Measurements from ENCODE around the gene TERT. TPM values are rescaled to one million over a fixed set of nuclear protein-coding genes. Genes with fewer than 3 reads are reported as not detected.
"Not testable (repeated sequence)": the region's sequence is repeated elsewhere in the genome, so short reads cannot be mapped to it uniquely, and the experiment has no call there.

The TERT gene
- total RNA-seq, 2 donors from 2014 or later, result 0.14 TPM; not detected in 1

GRCh38 chr5:1332461-1333001, 37.7 kb upstream of the TERT start:
- DNase-seq (ENCODE audit: low spot score), result peak; percentile 74
- intact Hi-C loops (cut with DNase I), result no loop called here

GRCh38 chr5:1331861-1332405, 37.1 kb upstream of the TERT start:
- peak; percentile 78 for DNase-seq (ENCODE audit: low spot score)
- intact Hi-C loops (cut with DNase I), result no loop called here

GRCh38 chr5:1330847-1331831, 36.3 kb upstream of the TERT start:
- peak; percentile 73 for DNase-seq (ENCODE audit: low spot score)
- intact Hi-C loops (cut with DNase I), result no loop called here

GRCh38 chr5:1330146-1330846, 35.4 kb upstream of the TERT start:
- DNase-seq (ENCODE audit: low spot score), result peak; percentile 41
- intact Hi-C loops (cut with DNase I), result no loop called here

GRCh38 chr5:1329111-1329579, 34.3 kb upstream of the TERT start:
- intact Hi-C loops (cut with DNase I), result no loop called here
- DNase-seq (ENCODE audit: low spot score), result no peak

GRCh38 chr5:1328237-1329110, 33.6 kb upstream of the TERT start:
- intact Hi-C loops (cut with DNase I); DNase-seq (ENCODE audit: low spot score): not testable (repeated sequence)

- DNase-seq (ENCODE audit: low spot score); intact Hi-C loops (cut with DNase I): not testable (repeated sequence)
These were observed 32.3 kb upstream of the TERT start for GRCh38 chr5:1326901-1327756.

GRCh38 chr5:1326532-1326875, 31.6 kb upstream of the TERT start:
- intact Hi-C loops (cut with DNase I); DNase-seq (ENCODE audit: low spot score): not testable (repeated sequence)

GRCh38 chr5:1325870-1326531, 31.1 kb upstream of the TERT start:
- no peak for DNase-seq (ENCODE audit: low spot score)
- intact Hi-C loops (cut with DNase I), result no loop called here

GRCh38 chr5:1325191-1325741, 30.4 kb upstream of the TERT start:
- intact Hi-C loops (cut with DNase I), result no loop called here
- peak; percentile 66 for DNase-seq (ENCODE audit: low spot score)

GRCh38 chr5:1324719-1325190, 29.9 kb upstream of the TERT start:
- intact Hi-C loops (cut with DNase I), result no loop called here
- DNase-seq (ENCODE audit: low spot score), result no peak

GRCh38 chr5:1324301-1324700, 29.4 kb upstream of the TERT start:
- intact Hi-C loops (cut with DNase I), result no loop called here
- DNase-seq (ENCODE audit: low spot score), result peak; percentile 43

- no peak for DNase-seq (ENCODE audit: low spot score)
These were observed 28.9 kb upstream of the TERT start for GRCh38 chr5:1323803-1324173.

GRCh38 chr5:1322955-1323802, 28.3 kb upstream of the TERT start:
- intact Hi-C loops (cut with DNase I), result no loop called here
- DNase-seq (ENCODE audit: low spot score), result no peak

More at GRCh38 chr5:1323803-1324173, 28.9 kb upstream of the TERT start:
- intact Hi-C loops (cut with DNase I), result no loop called here

- intact Hi-C loops (cut with DNase I), result no loop called here
- peak; percentile 60 for DNase-seq (ENCODE audit: low spot score)
These were observed 27.4 kb upstream of the TERT start for GRCh38 chr5:1322036-1322900.

Measured in posterior vena cava (tissue), 2 donors.